K562 (cell line): ENCODE results near the gene ALKBH3. TPM values are rescaled to one million over a fixed set of nuclear protein-coding genes. Genes with fewer than 3 reads are reported as not detected.

Source experiments
- ASH1L ChIP-seq: fragments of 450-650 bp; IDR thresholded peaks from 2 replicates; pipeline ENCODE4 v1.6.1; 2018; ENCODE audit warnings: borderline replicate concordance, mild to moderate bottlenecking, low read depth; ENCODE audit not compliant: partially characterized antibody
- ATF3 ChIP-seq, 2 experiments: fragments of 450-650 bp in 1 of 2; sonication (generic) in 1 of 2; formaldehyde crosslinking in 1 of 2; IDR thresholded peaks in 1 of 2; conservative IDR thresholded peaks in 1 of 2; 2 replicates each; pipeline versions ENCODE4 v1.6.1 to v1.8.1; 2016 to 2023; ENCODE audit warnings: mild to moderate bottlenecking in 2 of 2, moderate library complexity in 2 of 2, inconsistent platforms in 1 of 2, missing genetic modification reagents in 1 of 2
- BDP1 ChIP-seq: IDR thresholded peaks from 3 replicates; pipeline ENCODE4 v1.6.1; 2011; ENCODE audit not compliant: insufficient read length, insufficient read depth
- HCFC1 ChIP-seq: IDR thresholded peaks from 2 replicates; pipeline ENCODE4 v1.6.1; 2012; ENCODE audit warnings: low read depth, low read length, improper control_type of control experiment
- HES1 ChIP-seq: fragments of 450-650 bp; IDR thresholded peaks from 2 replicates; pipeline ENCODE4 v1.6.1; 2016; ENCODE audit warnings: low read depth, mild to moderate bottlenecking, moderate library complexity
- NELFE ChIP-seq: IDR thresholded peaks from 2 replicates; pipeline ENCODE4 v1.6.1; 2011; ENCODE audit warnings: mild to moderate bottlenecking; ENCODE audit not compliant: insufficient read depth, insufficient read length
- NUFIP1 ChIP-seq: fragments of 450-650 bp; IDR thresholded peaks from 2 replicates; pipeline ENCODE4 v1.6.1; 2018; ENCODE audit not compliant: partially characterized antibody
- OTX1 ChIP-seq: fragments of 450-650 bp; formaldehyde crosslinking; IDR thresholded peaks from 2 replicates; pipeline ENCODE4 v1.4.0; 2022; ENCODE audit warnings: mild to moderate bottlenecking
- RAD21 ChIP-seq, 2 experiments: fragments of 250-450 bp in 1 of 2; fragments of 450-650 bp in 1 of 2; sonication (Bioruptor Pico) in 1 of 2; formaldehyde crosslinking in 1 of 2; IDR thresholded peaks in 1 of 2; conservative IDR thresholded peaks in 1 of 2; 2 replicates each; pipeline versions ENCODE4 v1.4.0 to v1.8.0; 2020 to 2022; ENCODE audit warnings: mild to moderate bottlenecking in 2 of 2, moderate library complexity in 1 of 2
- SMC3 ChIP-seq: conservative IDR thresholded peaks from 2 replicates; pipeline ENCODE4 v1.6.1; 2011; ENCODE audit warnings: low read depth, low read length, improper control_type of control experiment; ENCODE audit not compliant: insufficient read depth
- USF1 ChIP-seq: sonication (generic); formaldehyde crosslinking; IDR thresholded peaks from 2 replicates; pipeline ENCODE4 v1.9.0; 2022; ENCODE audit warnings: mild to moderate bottlenecking, missing genetic modification reagents
- XRCC3 ChIP-seq: fragments of 450-650 bp; IDR thresholded peaks from 2 replicates; pipeline ENCODE4 v1.6.1; 2017; ENCODE audit warnings: mild to moderate bottlenecking, moderate library complexity
- ZFP1 ChIP-seq: fragments of 450-650 bp; formaldehyde crosslinking; IDR thresholded peaks from 2 replicates; pipeline ENCODE4 v1.4.0; 2020; ENCODE audit warnings: mild to moderate bottlenecking, mixed read lengths
- ZNF184 ChIP-seq: sonication (generic); formaldehyde crosslinking; IDR thresholded peaks from 2 replicates; pipeline ENCODE4 v1.5.0; 2020; ENCODE audit warnings: missing genetic modification reagents
- ZNF24 ChIP-seq: fragments of 450-650 bp; IDR thresholded peaks from 2 replicates; pipeline ENCODE4 v1.6.1; 2016
- ZNF408 ChIP-seq: fragments of 250-450 bp; sonication (Bioruptor Pico); IDR thresholded peaks from 2 replicates; pipeline ENCODE4 v1.4.0; 2020; ENCODE audit warnings: low read depth, mild to moderate bottlenecking, moderate library complexity
- ZNF444 ChIP-seq: fragments of 250-450 bp; sonication (Bioruptor Pico); IDR thresholded peaks from 2 replicates; pipeline ENCODE4 v1.4.0; 2020; ENCODE audit warnings: mild to moderate bottlenecking, moderate library complexity
- ZNF592 ChIP-seq: fragments of 450-650 bp; IDR thresholded peaks from 2 replicates; pipeline ENCODE4 v1.6.1; 2017; ENCODE audit warnings: antibody characterized with exemption, mild to moderate bottlenecking
- ZNF740 ChIP-seq, 3 experiments: fragments of 200-800 bp in 1 of 3; sonication (Bioruptor generic) in 1 of 3; sonication (generic) in 1 of 3; formaldehyde crosslinking in 1 of 3; IDR thresholded peaks; 2 replicates each; pipeline versions ENCODE4 v1.6.1 to v1.8.0; 2016 to 2022; ENCODE audit warnings: mild to moderate bottlenecking in 2 of 3, missing compliant biosample characterization in 2 of 3, missing genetic modification characterization in 2 of 3, missing genetic modification reagents in 1 of 3
- ZNF75A ChIP-seq: fragments of 450-650 bp; formaldehyde crosslinking; IDR thresholded peaks from 2 replicates; pipeline ENCODE4 v1.4.0; 2020; ENCODE audit warnings: mild to moderate bottlenecking
- ZZZ3 ChIP-seq: fragments of 450-650 bp; IDR thresholded peaks from 2 replicates; pipeline ENCODE4 v1.6.1; 2016; ENCODE audit warnings: antibody characterized with exemption, mild to moderate bottlenecking, moderate library complexity
- polyA plus RNA-seq, 8 experiments: library from polyadenylated mRNA; depleted of rRNA in 4 of 8; stranded (reverse) in 5 of 8; unstranded in 3 of 8; fragments of >200 nt; fragmentation: Nextera tagmentation in 2 of 8; fragmentation: Illumina TruSeq in 1 of 8; extraction: Ambion mirVana in 2 of 8; extraction: Trizol in 1 of 8; gene quantifications; 2 replicates each; pipeline versions ENCODE4 v1.2.1 to v1.2.3, GENCODE V29; 2011 to 2014; ENCODE audit warnings: inconsistent platforms in 1 of 8, missing spikeins in 1 of 8
- total RNA-seq, 7 experiments: library from RNA; depleted of rRNA in 6 of 7; stranded (reverse); fragments of >200 nt in 6 of 7; fragmentation: Illumina TruSeq in 2 of 7; extraction: Trizol in 2 of 7; gene quantifications; 2 replicates each; pipeline versions ENCODE4 v1.2.1 to v1.2.3, GENCODE V29; 2011 to 2021; ENCODE audit warnings: low replicate concordance in 1 of 7

The ALKBH3 gene
- total and polyA plus RNA-seq, 9 of the 15 experiments (the other 6 are each of a cell fraction or from before 2014, with no cell fraction given), result 16.0 to 49.9 (median 36.5) TPM

- no peak for TF ChIP-seq ATF3 (IDR thresholded peaks at IDR 0.05)
- TF ChIP-seq ATF3 (CRISPR knock-in tag; conservative IDR thresholded peaks at IDR 0.05), result no peak
- no peak for TF ChIP-seq ZNF408
- no peak for TF ChIP-seq ZNF444 (CRISPR knock-in tag)
- TF ChIP-seq ZNF24, result no peak
- no peak for TF ChIP-seq ZNF75A (CRISPR knock-in tag)
- TF ChIP-seq ZFP1 (CRISPR knock-in tag), result no peak
- TF ChIP-seq HES1, result no peak
- no peak for TF ChIP-seq BDP1
- 0 out of 2 replicates have a peak, but pooled peaks have one; percentile 15 for TF ChIP-seq HCFC1
- TF ChIP-seq XRCC3, result no peak
- peak; percentile 47 for TF ChIP-seq ZNF592
- 0 out of 2 replicates have a peak, but pooled peaks have one; percentile 21 for TF ChIP-seq SMC3
- peak; percentile 92 for TF ChIP-seq USF1 (CRISPR knock-in tag)
- TF ChIP-seq RAD21 (CRISPR knock-in tag; conservative IDR thresholded peaks at IDR 0.05 in 1 of 2, IDR thresholded peaks at IDR 0.05 in 1 of 2), result peak; percentile 41 to 60
- no peak for TF ChIP-seq NUFIP1
- TF ChIP-seq ZNF184 (CRISPR knock-in tag), result no peak
- no peak for TF ChIP-seq OTX1 (CRISPR knock-in tag)
- peak; percentile 65; the same call in 1 of the 2 replicates for TF ChIP-seq ZNF740 (CRISPR knock-in tag; IDR thresholded peaks at IDR 0.05)
- no peak for TF ChIP-seq ZNF740 (tag; IDR thresholded peaks at IDR 0.05)
- no peak for TF ChIP-seq ASH1L
- no peak for TF ChIP-seq NELFE
- TF ChIP-seq ZZZ3, result no peak
Observed at GRCh38 chr11:43947003-43947500, 66.4 kb downstream of the ALKBH3 start (continued).
